ENCODE measurements around the gene SIGLEC8. TPM values are rescaled to one million over a fixed set of nuclear protein-coding genes. Genes with fewer than 3 reads are reported as not detected.
A peak's percentile ranks its signal among the peaks of the same experiment; 100 is the strongest.

Gene SIGLEC8
- total RNA-seq, 1 experiment from 2014 or later, result not detected

DNA sequence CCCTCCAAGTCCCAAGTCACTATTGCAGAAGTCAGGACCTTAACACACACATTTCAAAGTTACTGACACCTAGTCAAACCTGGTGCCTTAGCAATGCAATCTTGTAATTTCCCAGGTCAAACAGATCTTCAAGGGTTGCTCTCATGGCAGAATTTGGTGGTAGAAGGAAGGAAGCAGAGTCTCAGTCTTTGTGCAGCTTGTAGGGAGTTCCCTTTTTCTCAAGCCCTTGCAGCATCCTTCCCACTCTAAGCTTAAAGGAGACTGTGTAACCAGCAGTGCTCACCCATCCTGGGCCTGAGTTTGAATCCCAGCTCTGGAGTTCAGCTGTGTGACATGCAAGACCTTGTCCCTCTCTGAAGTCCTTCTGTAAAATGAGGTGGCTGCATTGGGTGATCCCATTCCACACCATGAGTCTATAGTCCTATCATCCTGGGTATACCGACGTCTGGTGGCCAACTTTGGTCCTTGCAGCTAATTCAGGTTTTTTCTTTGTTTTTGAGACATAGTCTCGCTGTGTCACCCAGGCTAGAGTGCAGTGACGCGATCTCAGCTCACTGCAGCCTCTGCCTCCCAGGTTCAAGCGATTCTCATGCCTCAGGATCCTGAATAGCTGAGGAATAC lies 50.6 kb downstream of the SIGLEC8 start:
- H3K9me3 ChIP-seq, result peaks cover 4% of the 10 kb centered on the region
- peak; percentile 55 to 67 for DNase-seq
- H3K36me3 Mint-ChIP-seq (ENCODE audit: insufficient read depth, unreplicated experiment), result peaks cover 6% of the 10 kb centered on the region
- TF ChIP-seq, protein P1, sequence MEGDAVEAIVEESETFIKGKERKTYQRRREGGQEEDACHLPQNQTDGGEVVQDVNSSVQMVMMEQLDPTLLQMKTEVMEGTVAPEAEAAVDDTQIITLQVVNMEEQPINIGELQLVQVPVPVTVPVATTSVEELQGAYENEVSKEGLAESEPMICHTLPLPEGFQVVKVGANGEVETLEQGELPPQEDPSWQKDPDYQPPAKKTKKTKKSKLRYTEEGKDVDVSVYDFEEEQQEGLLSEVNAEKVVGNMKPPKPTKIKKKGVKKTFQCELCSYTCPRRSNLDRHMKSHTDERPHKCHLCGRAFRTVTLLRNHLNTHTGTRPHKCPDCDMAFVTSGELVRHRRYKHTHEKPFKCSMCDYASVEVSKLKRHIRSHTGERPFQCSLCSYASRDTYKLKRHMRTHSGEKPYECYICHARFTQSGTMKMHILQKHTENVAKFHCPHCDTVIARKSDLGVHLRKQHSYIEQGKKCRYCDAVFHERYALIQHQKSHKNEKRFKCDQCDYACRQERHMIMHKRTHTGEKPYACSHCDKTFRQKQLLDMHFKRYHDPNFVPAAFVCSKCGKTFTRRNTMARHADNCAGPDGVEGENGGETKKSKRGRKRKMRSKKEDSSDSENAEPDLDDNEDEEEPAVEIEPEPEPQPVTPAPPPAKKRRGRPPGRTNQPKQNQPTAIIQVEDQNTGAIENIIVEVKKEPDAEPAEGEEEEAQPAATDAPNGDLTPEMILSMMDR (IDR thresholded peaks at IDR 0.05; ENCODE audit: insufficient read depth in 1 of 2, low read depth in 1 of 2, low read length in 1 of 2, severe bottlenecking in 1 of 2, unreplicated experiment in 1 of 2), result peak; percentile 71 to 73
- no TSS peak for BruUV-seq (replicated peaks)
- H3K4me3 ChIP-seq (ENCODE audit: low read depth, low read length), result no peak overlapping the region
- intact Hi-C loops (cut with micrococcal nuclease; ENCODE audit: unreplicated experiment), result loop anchor here (1.0 kb wide), 1 partner anchor 68 kb away; no protein-coding TSS in a partner anchor
- no peaks in the 10 kb centered on the region for H3K4me1 Mint-ChIP-seq (ENCODE audit: low read depth, unreplicated experiment)
- H3K4me3 Mint-ChIP-seq (ENCODE audit: unreplicated experiment), result no peak overlapping the region
- no peak overlapping the region for H3K27ac Mint-ChIP-seq (ENCODE audit: unreplicated experiment)
- no peaks in the 10 kb centered on the region for H3K27me3 ChIP-seq (replicated peaks; ENCODE audit: control insufficient read depth, insufficient read depth, low read length)
- H3K27me3 Mint-ChIP-seq (ENCODE audit: insufficient read depth, unreplicated experiment), result peaks cover 3% of the 10 kb centered on the region
- H3K9me3 Mint-ChIP-seq (ENCODE audit: unreplicated experiment), result peaks cover 14% of the 10 kb centered on the region
- POLR2A ChIA-PET, result interaction anchor here (1.1 kb wide), 1 partner anchor 53 kb away, joined by 3 read pairs; no protein-coding TSS in a partner anchor
- CTCF ChIA-PET, result interaction anchor here (0.9 to 1.9 kb wide), 7 partner anchors 11 to 71 kb away, joined by 3 to 20 read pairs (median 4); partner anchors contain the start of gene VSIG10L
- H3K4me1 ChIP-seq, result no peaks in the 10 kb centered on the region
- no peaks in the 10 kb centered on the region for H3K36me3 ChIP-seq (ENCODE audit: control insufficient read depth, insufficient read depth, low read length)

DNA sequence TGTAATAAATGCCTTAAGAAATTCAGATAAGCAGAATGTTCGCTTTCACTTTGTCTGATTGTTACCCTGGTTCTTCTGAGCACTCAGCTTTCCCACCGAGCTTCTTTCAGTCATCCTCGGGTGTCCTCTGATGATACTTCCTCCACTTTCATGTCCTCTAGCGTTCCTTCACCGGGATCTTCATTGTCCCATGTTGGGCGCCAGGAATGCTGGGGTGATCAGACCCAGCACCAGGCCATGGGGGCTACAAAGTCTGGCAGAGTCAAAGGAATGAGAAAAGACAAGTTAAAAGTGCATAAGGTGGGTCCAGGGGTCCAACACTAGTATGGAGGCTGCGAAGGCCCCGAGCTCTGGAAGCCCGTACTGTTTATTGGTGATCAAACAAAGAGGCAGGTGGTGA lies 56.1 kb downstream of the SIGLEC8 start:
- H3K36me3 Mint-ChIP-seq (ENCODE audit: insufficient read depth, unreplicated experiment), result peaks cover 6% of the 10 kb centered on the region
- no peak overlapping the region for H3K4me3 ChIP-seq (ENCODE audit: low read depth, low read length)
- intact Hi-C loops (cut with micrococcal nuclease; ENCODE audit: unreplicated experiment), result no loop called here
- H3K36me3 ChIP-seq (ENCODE audit: control insufficient read depth, insufficient read depth, low read length), result no peaks in the 10 kb centered on the region
- BruUV-seq (replicated peaks), result no TSS peak
- no peaks in the 10 kb centered on the region for H3K4me1 Mint-ChIP-seq (ENCODE audit: low read depth, unreplicated experiment)
- H3K27ac Mint-ChIP-seq (ENCODE audit: unreplicated experiment), result no peak overlapping the region
- no peak for DNase-seq
- peaks cover 28% of the 10 kb centered on the region for H3K9me3 Mint-ChIP-seq (ENCODE audit: unreplicated experiment)
- POLR2A ChIA-PET, result no interaction called here
- H3K27me3 Mint-ChIP-seq (ENCODE audit: insufficient read depth, unreplicated experiment), result no peaks in the 10 kb centered on the region
- CTCF ChIA-PET, result interaction anchor here (1.1 kb wide), 1 partner anchor 8 kb away, joined by 3 read pairs; no protein-coding TSS in a partner anchor
- peaks cover 11% of the 10 kb centered on the region for H3K9me3 ChIP-seq
- no peaks in the 10 kb centered on the region for H3K4me1 ChIP-seq
- no peak overlapping the region for H3K4me3 Mint-ChIP-seq (ENCODE audit: unreplicated experiment)
- H3K27me3 ChIP-seq (replicated peaks; ENCODE audit: control insufficient read depth, insufficient read depth, low read length), result no peaks in the 10 kb centered on the region
- TF ChIP-seq, protein P1 (IDR thresholded peaks at IDR 0.05; ENCODE audit: insufficient read depth in 1 of 2, low read depth in 1 of 2, low read length in 1 of 2, severe bottlenecking in 1 of 2, unreplicated experiment in 1 of 2), result no peak

Other genes starting within 250 kb of the SIGLEC8 start
- not detected in 2 replicates for gene CD33, start 233.4 kb downstream of the SIGLEC8 start, total RNA-seq (2022)
- gene SIGLECL1, start 207.4 kb downstream of the SIGLEC8 start, total RNA-seq (2022), result not detected in 2 replicates
- gene IGLON5, start 146.8 kb downstream of the SIGLEC8 start, total RNA-seq (2022), result not detected in 2 replicates
- 4.5 and 5.0 TPM in 2 replicates for gene VSIG10L, start 116.3 kb downstream of the SIGLEC8 start, total RNA-seq (2022)
- gene ETFB, start 92.1 kb downstream of the SIGLEC8 start, total RNA-seq (2022), result 228 and 239 TPM in 2 replicates
- gene CLDND2, start 89.5 kb downstream of the SIGLEC8 start, total RNA-seq (2022), result 1.6 TPM in 1 of 2 replicates, not detected in the other
- gene NKG7, start 85.8 kb downstream of the SIGLEC8 start, total RNA-seq (2022), result not detected in 2 replicates
- gene LIM2, start 70.5 kb downstream of the SIGLEC8 start, total RNA-seq (2022), result not detected in 2 replicates
- not detected in 2 replicates for gene C19orf84, start 67.9 kb downstream of the SIGLEC8 start, total RNA-seq (2022)
- not detected in 2 replicates for gene SIGLEC10, start 40.8 kb downstream of the SIGLEC8 start, total RNA-seq (2022)
- 0.79 TPM in 1 of 2 replicates, not detected in the other for gene CEACAM18, start 20.1 kb upstream of the SIGLEC8 start, total RNA-seq (2022)
- gene SIGLEC12, start 43.3 kb upstream of the SIGLEC8 start, total RNA-seq (2022), result not detected in 2 replicates
- gene SIGLEC6, start 73.2 kb upstream of the SIGLEC8 start, total RNA-seq (2022), result 10.0 and 14.3 TPM in 2 replicates
- 8.7 and 11.5 TPM in 2 replicates for gene ZNF175, start 112.8 kb upstream of the SIGLEC8 start, total RNA-seq (2022)
- not detected in 2 replicates for gene SIGLEC5, start 171.9 kb upstream of the SIGLEC8 start, total RNA-seq (2022)
- not detected in 2 replicates for gene SIGLEC14, start 188.4 kb upstream of the SIGLEC8 start, total RNA-seq (2022)
- 3.6 and 4.9 TPM in 2 replicates for gene SPACA6, start 234.9 kb upstream of the SIGLEC8 start, total RNA-seq (2022)